T-helper 1 cell treated with Interleukin-12 subunit alpha and Interleukin-12 subunit beta and Interleukin-4 antibody, amounts not matched to agents 30 μg/mL and 1 μg/mL, for 36 hours (primary cell): ENCODE data around the gene ERBB3.
"Not testable (repeated sequence)": the region's sequence is repeated elsewhere in the genome, so short reads cannot be mapped to it uniquely, and the experiment has no call there.

Source experiments
- H3K27ac Mint-ChIP-seq: one replicate; pipeline ENCODE4 v1.8.0; 2021; ENCODE audit warnings: mild to moderate bottlenecking, mixed read lengths
- H3K27me3 Mint-ChIP-seq: one replicate; pipeline ENCODE4 v1.8.0; 2021; ENCODE audit warnings: low read depth, mixed read lengths
- H3K36me3 Mint-ChIP-seq: one replicate; pipeline ENCODE4 v1.8.0; 2021; ENCODE audit warnings: low read depth, mixed read lengths
- H3K4me1 Mint-ChIP-seq: one replicate; pipeline ENCODE4 v1.8.0; 2021; ENCODE audit warnings: low read depth, mixed read lengths
- H3K4me3 Mint-ChIP-seq: one replicate; pipeline ENCODE4 v1.8.0; 2021; ENCODE audit warnings: mild to moderate bottlenecking, moderate library complexity, mixed read lengths
- H3K9me3 Mint-ChIP-seq: one replicate; pipeline ENCODE4 v1.8.0; 2021; ENCODE audit warnings: mixed read lengths

ERBB3 gene

DNA sequence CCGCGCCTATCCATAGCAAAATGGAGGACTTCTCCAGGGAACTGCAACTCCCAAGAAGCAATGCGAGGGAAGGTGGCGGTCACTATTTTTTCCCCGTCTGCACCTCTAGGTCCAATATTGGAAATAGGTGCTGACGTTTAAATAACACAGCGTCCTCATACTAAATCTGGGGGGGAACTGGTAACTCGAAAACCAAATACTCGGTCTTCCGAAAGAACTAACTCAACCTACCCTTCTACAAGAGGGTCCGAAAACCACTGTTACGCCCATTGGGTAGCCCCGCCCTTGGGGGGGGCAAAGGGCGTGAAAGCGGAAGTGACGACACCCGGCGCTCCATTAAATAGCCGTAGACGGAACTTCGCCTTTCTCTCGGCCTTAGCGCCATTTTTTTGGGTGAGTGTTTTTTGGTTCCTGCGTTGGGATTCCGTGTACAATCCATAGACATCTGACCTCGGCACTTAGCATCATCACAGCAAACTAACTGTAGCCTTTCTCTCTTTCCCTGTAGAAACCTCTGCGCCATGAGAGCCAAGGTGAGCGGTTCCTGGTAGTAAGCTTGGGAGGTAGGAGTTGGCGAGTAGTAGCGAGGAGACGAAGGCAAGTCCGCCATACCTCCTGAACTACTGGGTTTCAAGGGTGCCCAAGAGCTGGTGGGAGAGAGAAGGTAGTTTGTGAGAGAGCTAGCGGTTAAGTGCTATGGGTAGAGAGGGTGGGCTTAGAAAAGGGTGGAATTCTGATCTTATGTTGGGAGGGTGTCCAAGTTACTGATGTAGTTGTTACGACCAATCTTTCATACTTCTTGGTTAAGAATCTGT is 36.5 kb downstream of the ERBB3 start, which contains the start of gene RPL41:
TSS of gene RPL41 (plus strand) at position 367 of the 815 bp plus-strand sequence.
- Mint-ChIP-seq H3K4me1 (peaks cover 30% of the 10 kb centered on the region), H3K27me3 (no peaks in the 10 kb centered on the region), H3K27ac (peak within 1 kb of the TSS; percentile 99), H3K9me3 (no peaks in the 10 kb centered on the region), H3K36me3 (peaks cover 44% of the 10 kb centered on the region), H3K4me3 (peak within 1 kb of the TSS; percentile 99)

DNA sequence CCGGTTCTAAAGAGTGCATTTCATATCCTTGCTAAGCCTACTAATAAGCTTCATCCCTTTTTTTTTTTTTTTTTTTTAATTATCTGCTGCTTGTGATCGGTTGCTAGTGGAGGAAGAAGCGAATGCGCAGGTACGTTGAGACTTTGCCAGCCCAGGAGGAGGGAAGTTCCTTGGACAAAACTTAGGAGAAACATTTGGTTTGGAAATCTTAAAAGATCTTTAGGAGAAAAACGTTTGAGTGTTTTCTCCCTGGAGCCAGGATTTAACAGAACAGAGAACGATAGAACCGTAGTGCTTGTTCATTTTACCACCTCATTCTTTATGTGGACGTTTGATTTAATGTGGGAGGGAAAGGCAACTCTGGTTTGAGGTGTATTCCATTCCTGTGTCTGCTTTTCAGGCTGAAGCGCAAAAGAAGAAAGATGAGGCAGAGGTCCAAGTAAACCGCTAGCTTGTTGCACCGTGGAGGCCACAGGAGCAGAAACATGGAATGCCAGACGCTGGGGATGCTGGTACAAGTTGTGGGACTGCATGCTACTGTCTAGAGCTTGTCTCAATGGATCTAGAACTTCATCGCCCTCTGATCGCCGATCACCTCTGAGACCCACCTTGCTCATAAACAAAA is 37.2 kb downstream of the ERBB3 start:
- H3K27ac Mint-ChIP-seq: peak overlapping the region; percentile 99
- H3K4me3 Mint-ChIP-seq: peak overlapping the region; percentile 99
- H3K4me1 Mint-ChIP-seq: peaks cover 30% of the 10 kb centered on the region
- not testable (repeated sequence) for H3K27me3 Mint-ChIP-seq, H3K9me3 Mint-ChIP-seq
- H3K36me3 Mint-ChIP-seq: peaks cover 41% of the 10 kb centered on the region

DNA sequence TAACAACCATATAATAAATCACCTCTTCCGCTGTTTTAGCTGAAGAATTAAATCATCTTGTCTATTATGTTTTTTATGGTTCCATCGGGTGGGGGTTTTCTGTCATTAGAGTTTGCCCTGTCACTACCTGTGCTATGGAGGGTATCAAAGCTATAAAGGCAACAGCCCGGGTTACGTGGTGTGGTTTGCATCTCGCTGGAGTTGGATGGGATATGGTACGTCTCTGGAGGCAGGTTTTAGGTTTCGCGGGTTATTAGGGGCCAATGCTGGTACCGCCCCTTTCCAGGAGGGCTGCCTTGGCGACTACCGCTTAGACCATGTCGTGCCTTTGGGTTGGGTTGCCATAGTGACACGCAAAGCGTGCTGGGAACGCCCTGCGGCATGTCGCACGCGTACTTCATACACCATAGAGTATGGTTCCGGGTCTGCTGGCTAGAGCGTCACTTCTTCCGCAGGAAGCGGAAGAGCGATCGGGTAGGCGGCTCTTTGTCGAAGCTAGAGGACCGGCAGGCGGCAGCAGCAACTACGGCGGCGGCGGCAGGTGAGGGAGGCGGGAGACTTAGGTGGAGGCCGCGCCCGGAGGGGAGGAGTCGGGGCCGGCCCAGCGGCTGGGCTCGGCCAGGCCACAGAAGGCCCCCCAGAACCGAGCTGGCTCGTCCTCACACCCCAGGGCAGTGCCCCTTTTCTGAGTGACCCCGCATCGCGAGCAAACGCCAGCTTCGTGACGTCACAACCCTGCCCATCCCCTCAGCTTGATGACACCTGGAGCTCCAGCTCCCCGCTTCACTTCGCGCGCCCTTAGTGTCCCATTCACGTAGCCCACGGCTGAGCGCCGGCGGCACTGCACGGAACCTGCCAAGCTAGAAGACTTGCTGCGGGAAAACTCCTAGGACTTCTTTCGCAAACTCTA is 38.1 kb downstream of the ERBB3 start, which contains the start of gene ZC3H10:
TSS of gene ZC3H10 (plus strand) at position 489 of the 910 bp plus-strand sequence. CDS start 2,297 bp downstream, outside the sequence.
- Mint-ChIP-seq H3K9me3 (no peaks in the 10 kb centered on the region), H3K27ac (peak within 1 kb of the TSS; percentile 99), H3K4me1 (peaks cover 30% of the 10 kb centered on the region)

DNA sequence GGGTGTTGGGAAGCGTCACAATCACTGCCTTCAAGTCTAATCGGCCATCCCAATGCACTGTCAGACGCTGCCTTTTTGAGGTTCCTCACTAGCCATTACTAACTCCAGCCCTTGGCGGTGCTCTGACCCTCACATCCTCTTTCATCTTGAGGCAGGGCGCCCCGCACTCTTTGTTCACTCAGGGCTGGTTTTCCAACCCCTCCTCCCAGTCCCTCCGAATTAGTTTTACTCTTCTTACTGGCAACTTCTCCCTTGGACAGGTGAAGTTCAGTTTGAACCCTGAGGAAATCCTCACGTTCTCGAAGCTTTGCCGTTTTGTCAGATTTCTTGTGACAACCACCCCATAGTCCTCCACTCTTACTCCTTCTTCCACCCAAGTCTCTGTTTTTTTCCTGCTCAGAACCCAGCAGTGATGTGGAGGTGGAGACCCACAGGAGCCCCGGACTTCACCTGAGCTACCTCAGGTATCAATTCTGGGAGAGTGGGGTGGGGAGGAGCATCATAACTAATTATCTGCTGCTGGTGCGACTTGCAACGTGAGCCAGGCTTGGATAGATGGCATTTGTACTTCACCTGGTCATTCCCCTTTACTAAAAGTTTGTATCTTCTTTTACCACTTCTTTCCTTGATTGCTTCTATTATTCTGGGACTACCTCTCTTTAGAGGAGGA is 38.9 kb downstream of the ERBB3 start:
- H3K9me3 Mint-ChIP-seq: no peaks in the 10 kb centered on the region
- H3K4me1 Mint-ChIP-seq: peaks cover 30% of the 10 kb centered on the region
- peak overlapping the region; percentile 99 for H3K27ac Mint-ChIP-seq
- H3K36me3 Mint-ChIP-seq: peaks cover 26% of the 10 kb centered on the region
- peak overlapping the region; percentile 99 for H3K4me3 Mint-ChIP-seq
- no peaks in the 10 kb centered on the region for H3K27me3 Mint-ChIP-seq

More for the DNA sequence above, 38.1 kb downstream of the ERBB3 start, which contains the start of gene ZC3H10:
- Mint-ChIP-seq H3K4me3 (peak within 1 kb of the TSS; percentile 99), H3K27me3 (no peaks in the 10 kb centered on the region), H3K36me3 (peaks cover 34% of the 10 kb centered on the region)

DNA sequence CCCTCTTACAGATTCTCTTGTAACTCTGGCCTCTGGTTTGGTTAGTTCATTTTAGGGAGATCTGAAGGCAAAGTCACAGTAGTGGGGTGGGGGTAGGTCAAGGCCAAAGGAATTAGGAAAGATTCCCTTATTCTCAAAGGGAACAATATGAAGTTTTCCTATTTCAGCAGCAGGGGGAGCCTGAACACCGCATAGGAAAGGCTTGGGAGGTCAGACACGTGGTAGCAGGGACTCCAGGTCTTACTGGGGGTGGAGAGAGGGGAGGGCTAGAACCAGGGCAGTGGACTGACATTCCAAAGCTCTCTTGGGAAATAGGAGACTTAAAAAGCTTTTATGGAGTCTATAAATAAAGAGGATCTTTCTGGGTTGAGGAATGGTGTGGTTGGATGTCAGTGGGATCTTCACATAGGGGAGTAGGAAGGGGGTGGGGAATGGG is 39.4 kb downstream of the ERBB3 start:
- no peaks in the 10 kb centered on the region for H3K27me3 Mint-ChIP-seq
- peaks cover 20% of the 10 kb centered on the region for H3K36me3 Mint-ChIP-seq
- H3K4me1 Mint-ChIP-seq: peaks cover 34% of the 10 kb centered on the region
- peak overlapping the region; percentile 99 for H3K4me3 Mint-ChIP-seq
- peak overlapping the region; percentile 99 for H3K27ac Mint-ChIP-seq
- H3K9me3 Mint-ChIP-seq: no peaks in the 10 kb centered on the region

DNA sequence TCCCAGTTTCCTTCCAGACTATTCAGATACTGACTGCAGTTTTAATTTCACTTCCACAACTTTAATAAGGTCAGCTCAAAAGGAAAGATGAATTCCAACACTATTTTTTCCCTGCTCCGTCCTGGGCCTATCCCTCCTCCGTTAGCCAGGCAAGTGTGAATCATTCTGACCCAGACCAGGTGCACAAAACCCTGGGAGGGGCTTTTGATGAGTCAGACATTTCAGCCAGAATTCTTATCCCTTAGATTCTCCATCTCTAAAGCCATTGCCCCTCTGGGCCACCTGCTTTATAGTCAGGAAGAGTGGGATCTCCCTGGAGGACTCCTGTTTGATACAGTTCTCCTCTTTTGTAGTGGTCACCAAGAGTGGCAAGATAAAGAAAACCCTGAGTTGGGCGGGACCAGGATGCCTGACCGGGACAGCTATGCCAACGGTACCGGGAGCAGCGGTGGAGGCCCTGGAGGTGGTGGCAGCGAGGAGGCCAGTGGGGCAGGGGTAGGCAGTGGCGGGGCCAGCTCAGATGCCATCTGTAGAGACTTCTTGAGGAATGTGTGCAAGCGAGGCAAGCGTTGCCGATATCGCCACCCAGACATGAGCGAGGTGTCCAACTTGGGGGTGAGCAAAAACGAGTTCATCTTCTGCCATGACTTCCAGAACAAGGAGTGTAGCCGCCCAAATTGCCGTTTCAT is 40.3 kb downstream of the ERBB3 start:
- H3K9me3 Mint-ChIP-seq: no peaks in the 10 kb centered on the region
- no peak overlapping the region for H3K27ac Mint-ChIP-seq
- H3K36me3 Mint-ChIP-seq: peaks cover 20% of the 10 kb centered on the region
- no peak overlapping the region for H3K4me3 Mint-ChIP-seq
- H3K4me1 Mint-ChIP-seq: peaks cover 37% of the 10 kb centered on the region
- no peaks in the 10 kb centered on the region for H3K27me3 Mint-ChIP-seq

DNA sequence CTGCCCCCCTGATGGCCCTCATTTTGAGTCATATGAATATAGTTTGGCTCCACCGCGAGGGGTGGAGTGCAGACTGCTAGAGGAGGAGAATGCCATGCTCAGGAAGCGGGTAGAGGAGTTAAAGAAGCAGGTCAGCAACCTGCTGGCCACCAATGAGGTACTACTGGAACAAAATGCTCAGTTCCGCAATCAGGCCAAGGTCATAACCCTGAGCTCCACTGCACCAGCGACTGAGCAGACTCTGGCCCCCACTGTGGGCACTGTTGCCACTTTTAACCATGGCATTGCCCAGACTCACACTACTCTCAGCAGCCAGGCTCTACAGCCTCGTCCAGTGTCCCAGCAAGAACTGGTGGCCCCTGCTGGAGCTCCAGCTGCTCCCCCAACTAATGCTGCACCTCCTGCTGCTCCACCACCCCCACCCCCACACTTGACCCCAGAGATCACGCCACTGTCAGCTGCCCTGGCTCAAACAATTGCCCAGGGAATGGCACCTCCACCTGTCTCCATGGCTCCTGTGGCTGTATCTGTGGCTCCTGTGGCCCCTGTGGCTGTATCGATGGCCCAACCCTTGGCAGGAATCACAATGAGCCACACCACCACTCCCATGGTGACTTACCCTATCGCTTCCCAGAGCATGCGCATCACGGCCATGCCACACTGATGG is 41.4 kb downstream of the ERBB3 start:
- no peak overlapping the region for H3K27ac Mint-ChIP-seq
- H3K27me3 Mint-ChIP-seq: no peaks in the 10 kb centered on the region
- H3K4me1 Mint-ChIP-seq: peaks cover 38% of the 10 kb centered on the region
- H3K36me3 Mint-ChIP-seq: peaks cover 20% of the 10 kb centered on the region
- no peak overlapping the region for H3K4me3 Mint-ChIP-seq
- H3K9me3 Mint-ChIP-seq: no peaks in the 10 kb centered on the region

DNA sequence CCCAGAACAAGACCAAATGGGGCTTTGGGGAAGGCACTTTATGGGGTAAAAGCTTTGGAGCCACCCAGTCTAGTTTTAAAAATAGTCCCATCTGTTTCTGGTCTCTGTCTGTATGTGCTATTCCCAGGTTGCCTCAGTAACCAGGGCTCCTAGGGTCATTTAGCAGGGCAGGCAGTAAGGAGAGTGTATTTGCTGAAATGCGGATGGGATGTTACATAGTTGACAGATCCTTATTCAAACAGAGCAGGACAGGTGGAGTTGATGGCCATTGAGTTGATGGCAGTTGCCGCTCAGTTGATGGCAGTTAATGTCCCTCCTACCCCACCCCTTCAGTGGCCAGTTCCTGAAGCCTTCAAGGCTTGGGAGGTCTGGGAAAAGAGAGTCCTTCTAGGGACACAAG is 42.7 kb downstream of the ERBB3 start:
- H3K27ac Mint-ChIP-seq: no peak overlapping the region
- no peaks in the 10 kb centered on the region for H3K9me3 Mint-ChIP-seq
- no peaks in the 10 kb centered on the region for H3K27me3 Mint-ChIP-seq
- peaks cover 46% of the 10 kb centered on the region for H3K4me1 Mint-ChIP-seq
- peaks cover 9% of the 10 kb centered on the region for H3K36me3 Mint-ChIP-seq
- no peak overlapping the region for H3K4me3 Mint-ChIP-seq

DNA sequence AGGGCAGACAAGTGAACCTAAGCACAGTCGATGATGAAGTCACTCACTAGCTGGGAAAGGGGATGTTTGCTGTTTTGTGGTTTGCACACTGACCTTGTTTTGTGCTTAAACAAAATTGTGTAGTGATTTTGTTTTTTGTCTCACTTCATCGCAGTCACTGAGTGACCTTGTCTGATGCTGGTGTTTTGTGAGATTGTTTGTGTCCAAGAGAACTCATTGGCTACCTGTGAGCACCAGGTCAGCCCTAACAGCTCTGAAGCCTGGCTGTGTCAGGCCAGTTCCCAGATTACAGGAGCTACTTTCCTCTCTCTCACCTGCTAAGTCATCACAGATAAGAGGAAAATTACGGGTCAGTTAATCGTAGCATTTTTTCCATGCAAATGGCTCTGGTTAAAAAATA is 44.2 kb downstream of the ERBB3 start:
- Mint-ChIP-seq H3K4me3 (no peak overlapping the region), H3K4me1 (peaks cover 38% of the 10 kb centered on the region), H3K27ac (peak overlapping the region; percentile 38), H3K27me3 (no peaks in the 10 kb centered on the region), H3K9me3 (no peaks in the 10 kb centered on the region), H3K36me3 (peaks cover 4% of the 10 kb centered on the region)

DNA sequence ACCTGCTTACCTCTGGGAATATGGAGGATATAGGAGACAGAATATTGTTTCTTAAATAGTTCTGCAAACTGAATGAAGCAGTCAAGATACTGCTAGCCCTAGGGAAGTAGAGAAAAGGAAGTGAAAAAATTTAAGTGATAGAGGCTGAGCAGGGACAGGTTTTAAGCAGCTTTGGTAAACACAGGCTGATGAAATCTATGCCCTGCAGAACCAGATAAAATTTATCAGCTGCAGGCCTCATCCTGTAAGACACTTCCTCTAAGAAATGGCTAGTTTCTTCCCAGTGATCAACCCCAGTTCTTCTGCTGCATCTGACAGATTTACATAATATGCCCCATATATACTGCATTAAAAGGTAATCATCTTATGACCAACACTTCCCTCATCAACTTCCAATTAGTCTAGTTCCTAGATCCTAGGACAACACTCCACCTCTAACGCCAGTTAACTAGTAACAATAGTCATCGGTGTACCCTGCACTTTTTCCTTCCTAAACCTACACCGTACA is 46.8 kb downstream of the ERBB3 start:
- H3K36me3 Mint-ChIP-seq: peaks cover 21% of the 10 kb centered on the region
- H3K27ac Mint-ChIP-seq: peak overlapping the region; percentile 93
- H3K27me3 Mint-ChIP-seq: no peaks in the 10 kb centered on the region
- peaks cover 6% of the 10 kb centered on the region for H3K9me3 Mint-ChIP-seq
- peaks cover 50% of the 10 kb centered on the region for H3K4me1 Mint-ChIP-seq
- peak overlapping the region; percentile 96 for H3K4me3 Mint-ChIP-seq

DNA sequence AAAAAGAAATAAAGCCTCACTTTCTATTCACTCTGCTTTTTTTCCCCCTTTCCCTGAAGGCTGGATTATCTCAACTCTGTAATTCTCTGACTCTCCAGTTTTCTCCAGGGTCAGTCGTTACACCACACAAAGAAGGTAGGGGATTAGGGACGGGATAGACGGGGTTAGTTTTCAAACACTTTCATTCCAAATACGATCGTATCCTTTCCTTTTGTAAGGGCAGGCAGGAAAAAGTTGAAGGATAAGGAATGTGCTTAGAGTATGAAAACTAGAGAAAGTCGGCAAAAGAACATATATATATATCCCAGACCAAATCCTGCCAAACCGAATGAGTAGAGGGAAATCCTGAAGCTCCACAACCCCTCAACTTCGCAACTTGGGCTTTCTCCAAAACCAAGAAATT is 47.5 kb downstream of the ERBB3 start:
- Mint-ChIP-seq H3K4me1 (peaks cover 56% of the 10 kb centered on the region), H3K9me3 (peaks cover 6% of the 10 kb centered on the region), H3K4me3 (peak overlapping the region; percentile 96), H3K36me3 (peaks cover 28% of the 10 kb centered on the region), H3K27ac (peak overlapping the region; percentile 93), H3K27me3 (no peaks in the 10 kb centered on the region)

DNA sequence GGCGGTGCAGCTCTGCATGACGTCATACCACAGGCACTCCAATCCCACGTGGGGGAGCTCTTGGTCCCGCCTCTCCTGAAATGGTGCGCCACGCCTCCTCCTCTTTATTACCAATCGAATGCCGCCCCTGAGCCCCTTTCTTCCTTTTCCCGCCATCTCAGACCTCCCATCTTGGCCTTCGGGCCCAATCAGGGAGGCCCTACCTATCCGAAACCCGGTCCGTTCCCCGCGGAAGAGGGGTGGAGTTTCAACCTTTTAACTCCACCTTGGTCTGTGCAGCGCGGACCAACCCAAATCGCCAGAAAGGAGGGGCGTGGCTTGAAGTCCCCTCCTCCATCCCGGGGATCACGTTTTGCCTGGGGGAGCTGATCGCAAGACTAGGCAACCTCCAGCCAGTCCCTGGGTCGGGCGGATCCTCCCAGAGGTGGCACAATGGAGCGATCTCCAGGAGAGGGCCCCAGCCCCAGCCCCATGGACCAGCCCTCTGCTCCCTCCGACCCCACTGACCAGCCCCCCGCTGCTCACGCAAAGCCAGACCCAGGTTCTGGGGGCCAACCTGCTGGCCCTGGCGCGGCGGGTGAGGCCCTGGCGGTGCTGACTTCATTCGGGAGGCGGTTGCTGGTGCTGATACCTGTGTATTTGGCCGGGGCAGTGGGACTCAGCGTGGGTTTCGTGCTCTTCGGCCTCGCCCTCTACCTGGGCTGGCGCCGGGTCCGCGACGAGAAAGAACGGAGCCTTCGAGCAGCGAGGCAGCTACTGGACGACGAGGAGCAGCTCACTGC is 48.1 kb downstream of the ERBB3 start, which contains the start of gene ESYT1:
TSS of gene ESYT1 (plus strand) at position 380 of the 782 bp plus-strand sequence. CDS start at position 433, 53 bp downstream.
- Mint-ChIP-seq H3K9me3 (peaks cover 6% of the 10 kb centered on the region), H3K36me3 (peaks cover 30% of the 10 kb centered on the region), H3K4me1 (peaks cover 57% of the 10 kb centered on the region), H3K27ac (peak within 1 kb of the TSS; percentile 93), H3K4me3 (peak within 1 kb of the TSS; percentile 96), H3K27me3 (no peaks in the 10 kb centered on the region)
